Breast epithelium (tissue), 3 donors: ENCODE results near the gene CACNA2D3.

ENCODE experiments used
- CTCF ChIP-seq, 3 donors: fragments of 450-650 bp; IDR thresholded peaks; one replicate each; pipeline ENCODE4 v1.5.1; 2016 to 2017; ENCODE audit warnings: antibody characterized with exemption in 3 of 3, mild to moderate bottlenecking in 3 of 3, moderate library complexity in 3 of 3
- POLR2A ChIP-seq: fragments of 450-650 bp; IDR thresholded peaks from one replicate; pipeline ENCODE4 v1.6.1; 2016; ENCODE audit warnings: antibody characterized with exemption, mild to moderate bottlenecking, moderate library complexity
- POLR2AphosphoS5 ChIP-seq, 3 donors: sonication (generic); formaldehyde crosslinking; IDR thresholded peaks; one replicate each; pipeline ENCODE4 v1.6.1; 2017; ENCODE audit warnings: antibody characterized with exemption in 3 of 3

- peak in 2 of 3 donors; percentile 16 to 45 for TF ChIP-seq POLR2AphosphoS5 (IDR thresholded peaks at IDR 0.05)
- TF ChIP-seq CTCF (IDR thresholded peaks at IDR 0.05) = no peak
- TF ChIP-seq POLR2A = no peak
Measured at GRCh38 chr3:54358316-54358715, 236.0 kb downstream of the CACNA2D3 start.
